ENCODE results near the gene AK1. TPM values are rescaled to one million over a fixed set of nuclear protein-coding genes. Genes with fewer than 3 reads are reported as not detected.

AK1 gene
- total RNA-seq, 1 donor from 2014 or later = 8.1 TPM

- TF ChIP-seq CTCF (IDR thresholded peaks at IDR 0.05) = no peak
- ATAC-seq (ENCODE audit: low read depth) = no peak
- intact Hi-C loops (cut with micrococcal nuclease) = no loop called here
- H3K4me3 Mint-ChIP-seq = no peak overlapping the region
- H3K4me1 Mint-ChIP-seq = peaks cover 25% of the 10 kb centered on the region
- H3K27ac Mint-ChIP-seq = no peak overlapping the region
- peaks cover 54% of the 10 kb centered on the region for H3K36me3 Mint-ChIP-seq (ENCODE audit: low read depth)
- ChIA-PET CTCF (no interaction called here), POLR2A (interaction anchor here (0.6 to 1.5 kb wide), 3 partner anchors 14 to 31 kb away, joined by 3 to 4 read pairs (median 4); partner anchors contain the start of gene ST6GALNAC4)
- no peaks in the 10 kb centered on the region for H3K27me3 Mint-ChIP-seq
- DNase-seq = no peak
- H3K9me3 Mint-ChIP-seq = peaks cover 5% of the 10 kb centered on the region
Observed at GRCh38 chr9:127895811-127896210, 18.3 kb upstream of the AK1 start.

GRCh38 chr9:127893392-127893791, 15.9 kb upstream of the AK1 start:
- peaks cover 5% of the 10 kb centered on the region for H3K9me3 Mint-ChIP-seq
- ChIA-PET POLR2A (no interaction called here), CTCF (no interaction called here)
- no peak for ATAC-seq (ENCODE audit: low read depth)
- H3K4me3 Mint-ChIP-seq = no peak overlapping the region
- H3K4me1 Mint-ChIP-seq = peaks cover 14% of the 10 kb centered on the region
- TF ChIP-seq CTCF (IDR thresholded peaks at IDR 0.05) = no peak
- no peaks in the 10 kb centered on the region for H3K27me3 Mint-ChIP-seq
- peaks cover 68% of the 10 kb centered on the region for H3K36me3 Mint-ChIP-seq (ENCODE audit: low read depth)
- intact Hi-C loops (cut with micrococcal nuclease) = no loop called here
- no peak overlapping the region for H3K27ac Mint-ChIP-seq
- DNase-seq = no peak

GRCh38 chr9:127892831-127893230, 15.4 kb upstream of the AK1 start:
- H3K4me1 Mint-ChIP-seq = peaks cover 10% of the 10 kb centered on the region
- DNase-seq (no peak), ATAC-seq (ENCODE audit: low read depth) (no peak)
- no peak overlapping the region for H3K4me3 Mint-ChIP-seq
- ChIA-PET POLR2A (no interaction called here), CTCF (no interaction called here)
- no peak overlapping the region for H3K27ac Mint-ChIP-seq
- TF ChIP-seq CTCF (IDR thresholded peaks at IDR 0.05) = no peak
- peaks cover 5% of the 10 kb centered on the region for H3K9me3 Mint-ChIP-seq
- intact Hi-C loops (cut with micrococcal nuclease) = no loop called here
- peaks cover 69% of the 10 kb centered on the region for H3K36me3 Mint-ChIP-seq (ENCODE audit: low read depth)
- no peaks in the 10 kb centered on the region for H3K27me3 Mint-ChIP-seq

- DNase-seq = no peak
Observed at GRCh38 chr9:127890053-127890452, 12.6 kb upstream of the AK1 start.

GRCh38 chr9:127887792-127888191, 10.3 kb upstream of the AK1 start:
- TF ChIP-seq CTCF (IDR thresholded peaks at IDR 0.05) = no peak
- DNase-seq (no peak), ATAC-seq (ENCODE audit: low read depth) (peak; percentile 80)
- no peaks in the 10 kb centered on the region for H3K9me3 Mint-ChIP-seq
- intact Hi-C loops (cut with micrococcal nuclease) = no loop called here
- no peak overlapping the region for H3K27ac Mint-ChIP-seq
- peaks cover 18% of the 10 kb centered on the region for H3K4me1 Mint-ChIP-seq
- H3K36me3 Mint-ChIP-seq (ENCODE audit: low read depth) = peaks cover 53% of the 10 kb centered on the region
- H3K27me3 Mint-ChIP-seq = no peaks in the 10 kb centered on the region
- no peak overlapping the region for H3K4me3 Mint-ChIP-seq
- CTCF ChIA-PET = interaction anchor here (0.9 to 2.1 kb wide), 2 partner anchors 18 to 34 kb away, joined by 3 to 11 read pairs; no protein-coding TSS in a partner anchor
- POLR2A ChIA-PET = interaction anchor here (2.5 kb wide), 1 partner anchor 28 kb away, joined by 19 read pairs; the partner anchor contains the start of gene ST6GALNAC4

More at GRCh38 chr9:127890053-127890452, 12.6 kb upstream of the AK1 start:
- peaks cover 4% of the 10 kb centered on the region for H3K4me1 Mint-ChIP-seq
- peaks cover 1% of the 10 kb centered on the region for H3K9me3 Mint-ChIP-seq
- CTCF ChIA-PET = interaction anchor here (0.8 to 1.4 kb wide), 3 partner anchors 21 to 155 kb away, joined by 3 to 5 read pairs (median 3); partner anchors contain the start of gene TOR2A
- no peak overlapping the region for H3K4me3 Mint-ChIP-seq
- intact Hi-C loops (cut with micrococcal nuclease) = no loop called here
- H3K27me3 Mint-ChIP-seq = no peaks in the 10 kb centered on the region
- POLR2A ChIA-PET = interaction anchor here (0.5 to 2.3 kb wide), 4 partner anchors 8 to 16 kb away, joined by 3 to 7 read pairs (median 4); no protein-coding TSS in a partner anchor
- no peak for TF ChIP-seq CTCF (IDR thresholded peaks at IDR 0.05)
- no peak overlapping the region for H3K27ac Mint-ChIP-seq
- no peak for ATAC-seq (ENCODE audit: low read depth)
- H3K36me3 Mint-ChIP-seq (ENCODE audit: low read depth) = peaks cover 73% of the 10 kb centered on the region

Measured in activated B cell treated with CpG ODN at 0.5 μM for 24 hours (primary cell).